ENCODE data around the gene CNOT3. TPM values are rescaled to one million over a fixed set of nuclear protein-coding genes. Genes with fewer than 3 reads are reported as not detected.

CNOT3 gene
- total and polyA plus RNA-seq, 2 donors (not counting 3 experiments of a cell fraction or from before 2014, with no cell fraction given) = 20.4 to 74.7 TPM

- Histone ChIP-seq H3K36me3 (ENCODE audit: control insufficient read depth in 2 of 2, extremely low read depth in 1 of 2, insufficient read depth in 2 of 2, low read length in 2 of 2) (peaks cover 0 to 36% of the 10 kb centered on the region in 2 experiments), H3K4me3 (replicated peaks in 1 of 3; ENCODE audit: insufficient read depth in 1 of 3, low read depth in 1 of 3, low read length in 3 of 3) (no peak overlapping the region), H3K9me3 (replicated peaks; ENCODE audit: control insufficient read depth, insufficient read depth, low read length) (no peaks in the 10 kb centered on the region), H3K79me2 (ENCODE audit: control insufficient read depth, insufficient read depth, low read length) (peaks cover 8% of the 10 kb centered on the region), H3K27ac (ENCODE audit: insufficient read depth, low read depth, low read length) (no peak overlapping the region), H2AFZ (ENCODE audit: low read depth, low read length) (no peak overlapping the region), H3K9me1 (replicated peaks; ENCODE audit: control insufficient read depth, extremely low read depth, insufficient read depth, low read length) (no peaks in the 10 kb centered on the region), H3K27me3 (ENCODE audit: control insufficient read depth in 2 of 2, insufficient read depth in 2 of 2, low read length in 2 of 2) (no peaks in the 10 kb centered on the region), H3K4me2 (ENCODE audit: insufficient read depth, low read length) (no peak overlapping the region), H3K4me1 (ENCODE audit: control insufficient read depth, extremely low read depth, insufficient read depth, low read length) (no peaks in the 10 kb centered on the region), H3K9ac (replicated peaks; ENCODE audit: extremely low read depth, insufficient read depth, low read length) (no peak overlapping the region), H4K20me1 (replicated peaks; ENCODE audit: control insufficient read depth, extremely low read depth, insufficient read depth, low read length) (no peaks in the 10 kb centered on the region)
- dilution Hi-C loops (cut with MboI; ENCODE audit: extremely low pct_ligation_motif_present, low sequenced_read_pairs) (no loop called here), intact Hi-C loops (cut with micrococcal nuclease) (no loop called here)
- BruUV-seq (replicated peaks) = no TSS peak
- POLR2A ChIA-PET = no interaction called here
- CTCF ChIA-PET = no interaction called here
- FAIRE-seq (peak; percentile 4), DNase-seq (ENCODE audit: low read depth, low spot score) (no peak)
- TF ChIP-seq GATA2 (IDR thresholded peaks at IDR 0.05; ENCODE audit: insufficient read depth, insufficient read length, low read depth, low read length) (no peak), POLR2AphosphoS5 (IDR thresholded peaks at IDR 0.05; ENCODE audit: insufficient read depth, low read depth, low read length) (no peak), CTCF (IDR thresholded peaks at IDR 0.05; ENCODE audit: extremely low read depth in 1 of 2, insufficient read depth in 1 of 2, low read depth in 1 of 2, low read length in 2 of 2) (no peak), FOS (IDR thresholded peaks at IDR 0.05; ENCODE audit: borderline replicate concordance, insufficient read depth, low read length) (no peak), MAX (IDR thresholded peaks at IDR 0.05; ENCODE audit: insufficient read depth, insufficient read length) (no peak), EZH2 (IDR thresholded peaks at IDR 0.05; ENCODE audit: borderline replicate concordance, low read depth, low read length, severe bottlenecking) (no peak), JUN (IDR thresholded peaks at IDR 0.05; ENCODE audit: borderline replicate concordance, insufficient read depth, insufficient read length, low read depth) (no peak)
Observed at GRCh38 chr19:54104998-54105715, 32.4 kb upstream of the CNOT3 start.

All from endothelial cell of umbilical vein (primary cell).